K562 treated with DMSO at 1 percent for 4 hours (cell line): ENCODE data around the gene TEC. TPM values are rescaled to one million over a fixed set of nuclear protein-coding genes. Genes with fewer than 3 reads are reported as not detected.

Experiments
- total RNA-seq: library from RNA; unstranded; fragments of 300-600 nt; gene quantifications from 2 replicates; pipeline ENCODE4 v1.2.3, GENCODE V29; 2022; ENCODE audit not compliant: insufficient read depth

TEC gene
- total RNA-seq = 3.5 and 3.8 TPM in 2 replicates

DNA sequence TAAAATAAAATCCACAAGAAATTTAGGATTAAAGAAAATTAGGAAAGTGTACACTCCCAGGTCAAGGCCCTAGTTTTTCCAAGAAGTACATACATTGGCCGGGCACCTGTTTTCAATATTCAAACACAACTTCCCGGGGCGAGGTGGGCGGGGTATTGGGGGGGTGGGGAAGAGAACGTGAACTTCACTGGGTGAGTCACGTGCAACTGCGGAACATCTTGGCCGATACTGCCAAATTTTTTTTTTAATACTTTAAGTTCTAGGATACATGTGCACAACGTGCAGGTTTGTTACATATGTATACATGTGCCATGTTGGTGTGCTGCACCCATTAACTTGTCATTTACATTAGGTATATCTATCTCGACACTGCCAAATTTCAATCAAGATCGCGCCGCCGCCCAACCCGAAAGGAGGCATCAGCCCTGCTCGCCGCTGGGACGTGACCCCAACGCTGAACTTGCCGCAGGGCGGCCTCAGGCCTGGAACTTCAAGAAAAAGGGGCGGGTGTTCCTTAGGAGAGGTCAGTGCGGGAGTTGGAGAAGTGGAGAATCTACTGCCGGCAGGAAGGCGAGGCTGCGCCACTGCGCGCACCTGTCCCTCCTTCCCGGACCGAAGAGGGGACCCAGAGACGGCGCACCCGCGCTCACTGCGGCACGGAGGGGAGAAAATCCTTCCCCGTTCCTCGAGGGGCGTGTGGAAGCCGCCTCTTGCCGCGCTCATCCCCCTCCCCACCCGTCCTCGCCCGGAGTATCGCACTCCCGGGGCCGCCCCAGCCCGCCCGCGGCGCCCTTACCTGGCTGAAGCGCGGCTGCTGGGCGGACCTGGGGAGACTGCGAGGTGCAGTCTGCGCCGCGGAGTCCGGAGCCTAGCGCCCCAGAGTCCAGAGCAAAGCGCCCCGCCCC is at the start of gene TEC:
Gene TEC, minus strand, starts transcription at position 883 of the 905 bp plus-strand sequence. CDS start 41,224 bp downstream, outside the sequence.

DNA sequence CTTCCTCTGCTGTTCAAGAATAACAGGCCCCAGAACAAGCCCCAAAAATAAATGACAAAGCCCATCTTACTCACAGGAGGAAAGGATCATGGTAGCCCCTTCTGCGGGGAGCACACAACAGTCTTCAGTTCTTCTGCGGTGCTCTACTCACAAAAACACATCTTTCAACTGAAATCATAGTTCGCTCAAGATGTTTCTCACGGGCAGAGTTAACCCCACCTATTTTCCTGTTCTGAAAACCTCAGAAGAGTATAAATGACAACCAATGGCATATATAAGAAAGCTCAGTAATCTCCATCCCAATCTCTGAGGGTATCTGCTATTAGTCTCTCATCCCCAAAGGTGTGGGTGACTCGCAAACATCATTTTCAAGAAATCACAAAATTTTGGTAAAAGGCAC is 135.6 kb downstream of the TEC start, which contains the start of gene TXK:
Gene TXK, minus strand, starts transcription at position 170 of the 400 bp plus-strand sequence. Its CDS starts 80 bp downstream, at position 90.

Other genes starting within 250 kb of the TEC start
- 2.6 and 3.7 TPM in 2 replicates for gene TXK, start 135.6 kb downstream of the TEC start, total RNA-seq
- gene SLAIN2, start 71.7 kb upstream of the TEC start, total RNA-seq = 55.7 and 58.6 TPM in 2 replicates
- 3.0 and 6.7 TPM in 2 replicates for gene SLC10A4, start 213.5 kb upstream of the TEC start, total RNA-seq
- 1.3 TPM in 1 of 2 replicates, not detected in the other for gene ZAR1, start 220.4 kb upstream of the TEC start, total RNA-seq